HL-60 (cell line): ENCODE measurements around the gene PBX3.
A peak's percentile ranks its signal among the peaks of the same experiment; 100 is the strongest.

Experiments used
- DNase-seq, 2 experiments: peaks; one replicate each; pipeline ENCODE4 v3.0.0-alpha.2; 2010 to 2020; ENCODE audit warnings: low read depth in 1 of 2, low spot score in 1 of 2
- H3K27ac ChIP-seq: fragments of 250-450 bp; sonication (Bioruptor Pico); replicated peaks from 2 replicates; pipeline ENCODE4 v1.5.1; 2020; ENCODE audit warnings: mild to moderate bottlenecking, moderate library complexity
- H3K27me3 ChIP-seq: fragments of 250-450 bp; sonication (Bioruptor Pico); 2 replicates; pipeline ENCODE4 v1.5.1; 2021; ENCODE audit warnings: mild to moderate bottlenecking, moderate library complexity; ENCODE audit not compliant: insufficient read depth, poor library complexity, severe bottlenecking
- H3K4me3 ChIP-seq: replicated peaks from 2 replicates; pipeline ENCODE4 v1.5.1; 2011; ENCODE audit warnings: mild to moderate bottlenecking, control low read depth, low read length; ENCODE audit not compliant: insufficient read depth
- CTCF ChIP-seq: IDR thresholded peaks from one replicate; pipeline ENCODE4 v1.5.1; 2011; ENCODE audit warnings: low read length, control low read depth, inconsistent platforms; ENCODE audit not compliant: insufficient read depth
- GABPA ChIP-seq: IDR thresholded peaks from 2 replicates; pipeline ENCODE4 v1.6.1; 2012; ENCODE audit warnings: low read depth
- POLR2AphosphoS5 ChIP-seq: IDR thresholded peaks from 2 replicates; pipeline ENCODE4 v1.6.1; 2012; ENCODE audit warnings: low read depth
- REST ChIP-seq: IDR thresholded peaks from 2 replicates; pipeline ENCODE4 v1.6.1; 2012; ENCODE audit warnings: low read depth; ENCODE audit not compliant: insufficient replicate concordance
- SPI1 ChIP-seq: IDR thresholded peaks from 2 replicates; pipeline ENCODE4 v1.6.1; 2012; ENCODE audit warnings: low read depth, mild to moderate bottlenecking, borderline replicate concordance
- long read RNA-seq: library from polyadenylated mRNA; unstranded; transcript quantifications from one replicate; pipeline ENCODE4 v2.0.0, GENCODE V29; 2020

The PBX3 gene
- long read RNA-seq, partial matches to known transcripts = 0 of 4 reads
- long read RNA-seq, other reads (novel, unspliced or antisense) = 1 of 4 reads

- DNase-seq = peak; percentile 17 to 31
- Histone ChIP-seq H3K27ac (peak within 1 kb of the TSS; percentile 79), H3K4me3 (peak within 1 kb of the TSS; percentile 86), H3K27me3 (no peaks in the 10 kb centered on the region)
- TF ChIP-seq CTCF (no peak), GABPA (no peak), SPI1 (no peak), REST (no peak), POLR2AphosphoS5 (no peak)
Observed at GRCh38 chr9:125747053-125747764, at the start of gene PBX3. Gene PBX3 (plus strand): TSS chr9:125747373.

GRCh38 chr9:125699870-125700269 is 47.3 kb upstream of the PBX3 start:
- Histone ChIP-seq H3K4me3 (no peak overlapping the region), H3K27me3 (no peaks in the 10 kb centered on the region), H3K27ac (no peak overlapping the region)
- TF ChIP-seq CTCF = no peak
- TF ChIP-seq REST = no peak
- TF ChIP-seq POLR2AphosphoS5 = no peak
- TF ChIP-seq SPI1 = no peak
- TF ChIP-seq GABPA = no peak
- DNase-seq = no peak

GRCh38 chr9:125700791-125701190 is 46.4 kb upstream of the PBX3 start:
- Histone ChIP-seq H3K4me3 (no peak overlapping the region), H3K27me3 (no peaks in the 10 kb centered on the region), H3K27ac (no peak overlapping the region)
- no peak for DNase-seq
- TF ChIP-seq SPI1 (no peak), REST (no peak), CTCF (no peak), POLR2AphosphoS5 (no peak), GABPA (no peak)
